Measurements from ENCODE around the gene G3BP2. TPM values are rescaled to one million over a fixed set of nuclear protein-coding genes. Genes with fewer than 3 reads are reported as not detected.
"Not testable (repeated sequence)": the region's sequence is repeated elsewhere in the genome, so short reads cannot be mapped to it uniquely, and the experiment has no call there.

The G3BP2 gene
- total and polyA plus RNA-seq, 2 donors (not counting 1 experiment from before 2014, with no cell fraction given): 33.0 to 154 TPM

DNA sequence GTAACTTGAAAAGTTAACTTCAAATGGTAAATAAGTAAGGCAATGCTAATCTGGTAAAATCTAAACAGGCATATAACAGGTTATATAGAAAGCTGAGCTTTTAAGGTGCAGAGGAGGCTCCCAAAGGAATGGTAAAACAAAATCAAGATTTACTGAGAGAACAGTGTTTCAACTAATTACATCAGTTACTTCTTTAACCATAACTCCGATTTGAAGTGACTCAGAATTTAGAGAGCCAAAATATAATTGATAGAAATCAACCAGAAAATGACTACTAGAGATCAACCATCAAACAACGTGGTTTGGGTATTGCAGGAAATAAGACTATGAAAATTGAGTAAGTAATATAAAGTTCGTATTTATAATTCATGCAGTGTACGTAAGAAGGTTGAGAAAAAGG lies 6.9 kb downstream of the G3BP2 start:
- Histone ChIP-seq H3K4me3 (ENCODE audit: control extremely low read depth in 1 of 5, extremely low read depth in 1 of 5, insufficient read depth in 1 of 5, low read depth in 2 of 5, low read length in 4 of 5) (no peak overlapping the region), H4K20me1 (ENCODE audit: control insufficient read depth, insufficient read depth, low read length, poor library complexity, severe bottlenecking) (peaks cover 93% of the 10 kb centered on the region), H3K4me1 (ENCODE audit: control insufficient read depth in 2 of 2, insufficient read depth in 2 of 2, low read length in 2 of 2) (peaks cover 27 to 37% of the 10 kb centered on the region in 2 donors), H3K27ac (ENCODE audit: low read length in 2 of 2) (peak overlapping the region in 1 of 2 donors; percentile 18), H3K36me3 (replicated peaks in 1 of 2; ENCODE audit: control extremely low read depth in 1 of 2, control insufficient read depth in 1 of 2, extremely low read depth in 1 of 2, insufficient read depth in 2 of 2, low read length in 1 of 2) (peaks cover 2 to 17% of the 10 kb centered on the region in 2 experiments), H3K9me3 (ENCODE audit: control extremely low read depth in 1 of 3, control insufficient read depth in 2 of 3, insufficient read depth in 1 of 3, low read length in 2 of 3) (no peaks in the 10 kb centered on the region), H3K79me2 (ENCODE audit: control insufficient read depth, insufficient read depth, low read length) (peaks cover 100% of the 10 kb centered on the region), H2AFZ (ENCODE audit: insufficient read depth, low read depth, low read length, poor library complexity, severe bottlenecking) (no peak overlapping the region), H3K27me3 (replicated peaks in 1 of 4; ENCODE audit: control extremely low read depth in 1 of 4, control insufficient read depth in 3 of 4, insufficient read depth in 4 of 4, low read length in 3 of 4) (no peaks in the 10 kb centered on the region), H3K4me2 (replicated peaks; ENCODE audit: low read depth, low read length, poor library complexity, severe bottlenecking) (no peak overlapping the region), H3K9ac (ENCODE audit: low read length) (no peak overlapping the region)
- no peak overlapping the region for H3K27ac Mint-ChIP-seq
- no peaks in the 10 kb centered on the region for H3K27me3 Mint-ChIP-seq
- POLR2A ChIA-PET: interaction anchor here (0.7 kb wide), 1 partner anchor 87 kb away, joined by 5 read pairs; no protein-coding TSS in a partner anchor
- TF ChIP-seq EZH2 (IDR thresholded peaks at IDR 0.05; ENCODE audit: borderline replicate concordance, insufficient read depth, low read depth, low read length, poor library complexity, severe bottlenecking): no peak
- TF ChIP-seq, protein P1, sequence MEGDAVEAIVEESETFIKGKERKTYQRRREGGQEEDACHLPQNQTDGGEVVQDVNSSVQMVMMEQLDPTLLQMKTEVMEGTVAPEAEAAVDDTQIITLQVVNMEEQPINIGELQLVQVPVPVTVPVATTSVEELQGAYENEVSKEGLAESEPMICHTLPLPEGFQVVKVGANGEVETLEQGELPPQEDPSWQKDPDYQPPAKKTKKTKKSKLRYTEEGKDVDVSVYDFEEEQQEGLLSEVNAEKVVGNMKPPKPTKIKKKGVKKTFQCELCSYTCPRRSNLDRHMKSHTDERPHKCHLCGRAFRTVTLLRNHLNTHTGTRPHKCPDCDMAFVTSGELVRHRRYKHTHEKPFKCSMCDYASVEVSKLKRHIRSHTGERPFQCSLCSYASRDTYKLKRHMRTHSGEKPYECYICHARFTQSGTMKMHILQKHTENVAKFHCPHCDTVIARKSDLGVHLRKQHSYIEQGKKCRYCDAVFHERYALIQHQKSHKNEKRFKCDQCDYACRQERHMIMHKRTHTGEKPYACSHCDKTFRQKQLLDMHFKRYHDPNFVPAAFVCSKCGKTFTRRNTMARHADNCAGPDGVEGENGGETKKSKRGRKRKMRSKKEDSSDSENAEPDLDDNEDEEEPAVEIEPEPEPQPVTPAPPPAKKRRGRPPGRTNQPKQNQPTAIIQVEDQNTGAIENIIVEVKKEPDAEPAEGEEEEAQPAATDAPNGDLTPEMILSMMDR (IDR thresholded peaks at IDR 0.05): no peak
- intact Hi-C loops (cut with micrococcal nuclease): no loop called here
- DNase-seq (no peak), ATAC-seq (ENCODE audit: low read depth) (no peak)
- H3K4me1 Mint-ChIP-seq: peaks cover 55% of the 10 kb centered on the region
- H3K9me3 Mint-ChIP-seq (ENCODE audit: insufficient read depth): no peaks in the 10 kb centered on the region
- H3K4me3 Mint-ChIP-seq: no peak overlapping the region
- CTCF ChIA-PET: no interaction called here
- no CpG with 5 or more reads among the region's 4 CpGs for whole genome bisulfite sequencing (ENCODE audit: insufficient coverage)

GRCh38 chr4:75664604-75665003 lies 8.6 kb downstream of the G3BP2 start:
- peaks cover 2 to 33% of the 10 kb centered on the region in 2 experiments for H3K36me3 ChIP-seq (replicated peaks in 1 of 2; ENCODE audit: control extremely low read depth in 1 of 2, control insufficient read depth in 1 of 2, extremely low read depth in 1 of 2, insufficient read depth in 2 of 2, low read length in 1 of 2)
- H3K27me3 Mint-ChIP-seq; H3K27ac ChIP-seq (ENCODE audit: low read length in 2 of 2); H3K27me3 ChIP-seq (replicated peaks in 1 of 4; ENCODE audit: control extremely low read depth in 1 of 4, control insufficient read depth in 3 of 4, insufficient read depth in 4 of 4, low read length in 3 of 4); H2AFZ ChIP-seq (ENCODE audit: insufficient read depth, low read depth, low read length, poor library complexity, severe bottlenecking); H3K4me3 ChIP-seq (ENCODE audit: control extremely low read depth in 1 of 5, extremely low read depth in 1 of 5, insufficient read depth in 1 of 5, low read depth in 2 of 5, low read length in 4 of 5); intact Hi-C loops (cut with micrococcal nuclease); H3K9ac ChIP-seq (ENCODE audit: low read length); POLR2A ChIA-PET; H3K9me3 Mint-ChIP-seq (ENCODE audit: insufficient read depth); H3K4me2 ChIP-seq (replicated peaks; ENCODE audit: low read depth, low read length, poor library complexity, severe bottlenecking); H3K4me3 Mint-ChIP-seq; H3K27ac Mint-ChIP-seq; H3K9me3 ChIP-seq (ENCODE audit: control extremely low read depth in 1 of 3, control insufficient read depth in 2 of 3, insufficient read depth in 1 of 3, low read length in 2 of 3); ATAC-seq (ENCODE audit: low read depth); DNase-seq: not testable (repeated sequence)
- no CpG with 5 or more reads among the region's 3 CpGs for WGBS (ENCODE audit: insufficient coverage)
- peaks cover 90% of the 10 kb centered on the region for H4K20me1 ChIP-seq (ENCODE audit: control insufficient read depth, insufficient read depth, low read length, poor library complexity, severe bottlenecking)
- peaks cover 46% of the 10 kb centered on the region for H3K4me1 Mint-ChIP-seq
- H3K79me2 ChIP-seq (ENCODE audit: control insufficient read depth, insufficient read depth, low read length): peaks cover 100% of the 10 kb centered on the region
- CTCF ChIA-PET: interaction anchor here (1.2 kb wide), 1 partner anchor 59 kb away, joined by 4 read pairs; the partner anchor contains the start of gene USO1
- peaks cover 16 to 29% of the 10 kb centered on the region in 2 donors for H3K4me1 ChIP-seq (ENCODE audit: control insufficient read depth in 2 of 2, insufficient read depth in 2 of 2, low read length in 2 of 2)

Measured in B cell (primary cell).